Testis (tissue), 2 donors: Measurements from ENCODE around the gene SLC15A1.

Experiments
- POLR2A ChIP-seq: fragments of 450-650 bp; IDR thresholded peaks from one replicate; pipeline ENCODE4 v1.6.1; 2017; ENCODE audit warnings: antibody characterized with exemption, mild to moderate bottlenecking, moderate library complexity
- TF ChIP-seq, protein P1 (sequence below), 3 experiments: fragments of 450-650 bp in 2 of 3; fragments of 200-600 bp in 1 of 3; sonication (generic) in 1 of 3; IDR thresholded peaks; one replicate each; pipeline ENCODE4 v1.5.1; 2016 to 2019; ENCODE audit warnings: antibody characterized with exemption in 3 of 3, mild to moderate bottlenecking in 2 of 3, moderate library complexity in 1 of 3

DNA sequence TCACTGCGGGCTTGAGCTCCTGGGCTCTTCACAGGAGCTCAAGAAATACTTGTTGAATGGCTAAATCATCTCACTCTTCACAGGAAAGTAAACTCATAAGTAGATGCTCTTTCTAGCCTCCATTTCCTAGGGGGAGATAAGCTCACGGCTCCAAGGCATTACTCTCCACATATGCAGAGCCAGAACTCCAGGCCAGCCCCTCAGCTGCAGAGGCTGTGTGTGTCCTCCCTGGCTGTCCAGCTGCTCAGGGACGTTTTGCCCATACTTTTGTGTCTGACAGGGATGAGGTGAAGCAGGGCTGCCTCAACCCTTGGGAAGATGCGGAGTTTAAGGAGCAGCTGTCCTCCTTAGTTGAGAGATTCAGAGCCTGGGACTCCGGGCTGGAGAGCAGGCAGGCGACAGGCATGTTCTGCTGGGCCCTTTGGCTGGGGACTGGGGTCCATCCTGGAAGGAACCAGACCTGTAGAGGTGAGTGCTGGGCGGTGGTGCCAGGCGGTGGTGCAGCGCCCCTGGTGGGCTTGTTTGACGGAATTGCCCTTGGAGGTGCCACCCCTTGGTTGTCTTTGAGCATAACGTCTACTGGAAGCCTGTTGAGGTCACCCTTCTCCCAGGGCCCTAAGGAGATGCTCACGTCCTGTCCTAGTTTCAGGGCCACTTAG is 20.5 kb upstream of the SLC15A1 start:
- no peak for TF ChIP-seq POLR2A
- TF ChIP-seq, protein P1, sequence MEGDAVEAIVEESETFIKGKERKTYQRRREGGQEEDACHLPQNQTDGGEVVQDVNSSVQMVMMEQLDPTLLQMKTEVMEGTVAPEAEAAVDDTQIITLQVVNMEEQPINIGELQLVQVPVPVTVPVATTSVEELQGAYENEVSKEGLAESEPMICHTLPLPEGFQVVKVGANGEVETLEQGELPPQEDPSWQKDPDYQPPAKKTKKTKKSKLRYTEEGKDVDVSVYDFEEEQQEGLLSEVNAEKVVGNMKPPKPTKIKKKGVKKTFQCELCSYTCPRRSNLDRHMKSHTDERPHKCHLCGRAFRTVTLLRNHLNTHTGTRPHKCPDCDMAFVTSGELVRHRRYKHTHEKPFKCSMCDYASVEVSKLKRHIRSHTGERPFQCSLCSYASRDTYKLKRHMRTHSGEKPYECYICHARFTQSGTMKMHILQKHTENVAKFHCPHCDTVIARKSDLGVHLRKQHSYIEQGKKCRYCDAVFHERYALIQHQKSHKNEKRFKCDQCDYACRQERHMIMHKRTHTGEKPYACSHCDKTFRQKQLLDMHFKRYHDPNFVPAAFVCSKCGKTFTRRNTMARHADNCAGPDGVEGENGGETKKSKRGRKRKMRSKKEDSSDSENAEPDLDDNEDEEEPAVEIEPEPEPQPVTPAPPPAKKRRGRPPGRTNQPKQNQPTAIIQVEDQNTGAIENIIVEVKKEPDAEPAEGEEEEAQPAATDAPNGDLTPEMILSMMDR (IDR thresholded peaks at IDR 0.05), result no peak
